ENCODE results near the gene GFPT2. TPM values are rescaled to one million over a fixed set of nuclear protein-coding genes. Genes with fewer than 3 reads are reported as not detected.

GFPT2 gene
- total and polyA plus RNA-seq, 2 of the 4 experiments (the other 2 are of a cell fraction): 20.3 to 20.8 TPM

GRCh38 chr5:180303226-180304015, 49.7 kb downstream of the GFPT2 start (continued):
- TF ChIP-seq, protein P1, sequence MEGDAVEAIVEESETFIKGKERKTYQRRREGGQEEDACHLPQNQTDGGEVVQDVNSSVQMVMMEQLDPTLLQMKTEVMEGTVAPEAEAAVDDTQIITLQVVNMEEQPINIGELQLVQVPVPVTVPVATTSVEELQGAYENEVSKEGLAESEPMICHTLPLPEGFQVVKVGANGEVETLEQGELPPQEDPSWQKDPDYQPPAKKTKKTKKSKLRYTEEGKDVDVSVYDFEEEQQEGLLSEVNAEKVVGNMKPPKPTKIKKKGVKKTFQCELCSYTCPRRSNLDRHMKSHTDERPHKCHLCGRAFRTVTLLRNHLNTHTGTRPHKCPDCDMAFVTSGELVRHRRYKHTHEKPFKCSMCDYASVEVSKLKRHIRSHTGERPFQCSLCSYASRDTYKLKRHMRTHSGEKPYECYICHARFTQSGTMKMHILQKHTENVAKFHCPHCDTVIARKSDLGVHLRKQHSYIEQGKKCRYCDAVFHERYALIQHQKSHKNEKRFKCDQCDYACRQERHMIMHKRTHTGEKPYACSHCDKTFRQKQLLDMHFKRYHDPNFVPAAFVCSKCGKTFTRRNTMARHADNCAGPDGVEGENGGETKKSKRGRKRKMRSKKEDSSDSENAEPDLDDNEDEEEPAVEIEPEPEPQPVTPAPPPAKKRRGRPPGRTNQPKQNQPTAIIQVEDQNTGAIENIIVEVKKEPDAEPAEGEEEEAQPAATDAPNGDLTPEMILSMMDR (conservative IDR thresholded peaks at IDR 0.05; ENCODE audit: low read depth, low read length): no peak

GRCh38 chr5:180302256-180302655, 50.9 kb downstream of the GFPT2 start:
- in situ Hi-C loops (cut with MboI; ENCODE audit: low sequenced_read_pairs): no loop called here
- POLR2A ChIA-PET (ENCODE audit: unreplicated experiment): no interaction called here

More at GRCh38 chr5:180302256-180302655, 50.9 kb downstream of the GFPT2 start:
- H3K56ac ChIP-seq (ENCODE audit: extremely low read depth, insufficient read depth, low read length): no peak overlapping the region
- H2BK120ac ChIP-seq (ENCODE audit: low read depth, low read length): no peak overlapping the region
- no peak overlapping the region for H3K9ac ChIP-seq (ENCODE audit: low read depth, low read length)
- CTCF ChIA-PET: interaction anchor here (0.9 to 1.8 kb wide), 2 partner anchors 12 to 27 kb away, joined by 4 to 8 read pairs; no protein-coding TSS in a partner anchor
- H3K4ac ChIP-seq (ENCODE audit: low read depth, low read length): no peak overlapping the region
- no peak overlapping the region for H2AK9ac ChIP-seq (replicated peaks; ENCODE audit: low read depth, low read length, poor library complexity)
- H3K23ac ChIP-seq (ENCODE audit: low read depth, low read length): no peak overlapping the region
- peaks cover 9% of the 10 kb centered on the region; the same call in 1 of the 2 replicates for H3K9me1 ChIP-seq (ENCODE audit: insufficient read depth, low read length)
- H2BK5ac ChIP-seq (ENCODE audit: low read depth, low read length, poor library complexity, severe bottlenecking): no peak overlapping the region
- no TSS peak for BruUV-seq (replicated peaks)
- no peaks in the 10 kb centered on the region for H3K79me1 ChIP-seq (ENCODE audit: low read depth in 1 of 2, low read length in 2 of 2)
- WGBS, 2 experiments (ENCODE audit: extremely low coverage in 2 of 2, insufficient read length in 1 of 2): 89% methylated on average over 3 of the region's 10 CpGs; no CpG with 5 or more reads in 1 of the 2 experiments
- H4K8ac ChIP-seq (ENCODE audit: low read depth in 2 of 2, low read length in 2 of 2): no peak overlapping the region
- no peak overlapping the region for H2BK15ac ChIP-seq (ENCODE audit: low read depth, low read length)
- no peaks in the 10 kb centered on the region for H3K4me1 ChIP-seq (ENCODE audit: control insufficient read depth, insufficient read depth, low read length)
- no peak for DNase-seq
- intact Hi-C loops (cut with micrococcal nuclease): no loop called here
- no peaks in the 10 kb centered on the region for H3K9me3 ChIP-seq (ENCODE audit: control insufficient read depth, insufficient read depth, low read length)
- peaks cover 18% of the 10 kb centered on the region for H3K36me3 ChIP-seq (ENCODE audit: control insufficient read depth, insufficient read depth, low read length)
- dilution Hi-C loops (cut with HindIII; ENCODE audit: low sequenced_read_pairs, unreplicated experiment): no loop called here
- no peak for ATAC-seq (ENCODE audit: low read depth)
- no peak overlapping the region for H4K5ac ChIP-seq (ENCODE audit: low read depth, low read length)
- H3K27me3 ChIP-seq (ENCODE audit: control insufficient read depth, insufficient read depth, low read length): no peaks in the 10 kb centered on the region
- no peak overlapping the region for H3K4me2 ChIP-seq (ENCODE audit: low read depth, low read length)
- no peaks in the 10 kb centered on the region for H4K20me1 ChIP-seq (ENCODE audit: insufficient read depth, low read length)
- H2AFZ ChIP-seq (replicated peaks; ENCODE audit: low read length, poor library complexity): no peak overlapping the region
- no peak overlapping the region for H2BK20ac ChIP-seq (ENCODE audit: low read depth, low read length)
- no peak overlapping the region for H4K91ac ChIP-seq (ENCODE audit: insufficient read depth, low read depth, low read length)
- TF ChIP-seq MAFK (IDR thresholded peaks at IDR 0.05; ENCODE audit: low read depth, low read length): no peak
- no peak for TF ChIP-seq POLR2A (IDR thresholded peaks at IDR 0.05; ENCODE audit: low read depth, low read length)
- no peak for TF ChIP-seq SMC3 (IDR thresholded peaks at IDR 0.05; ENCODE audit: low read depth, low read length)
- no peak for TF ChIP-seq NFE2L2 (IDR thresholded peaks at IDR 0.05; ENCODE audit: low read depth, low read length)
- no peak for TF ChIP-seq CEBPB (IDR thresholded peaks at IDR 0.05; ENCODE audit: low read depth, low read length)
- TF ChIP-seq CHD1 (IDR thresholded peaks at IDR 0.05; ENCODE audit: low read depth, low read length): no peak
- TF ChIP-seq MAZ (IDR thresholded peaks at IDR 0.05; ENCODE audit: borderline replicate concordance, low read depth, low read length): no peak
- no peak for TF ChIP-seq RAD21 (IDR thresholded peaks at IDR 0.05; ENCODE audit: low read length)
- no peak for TF ChIP-seq RFX5 (IDR thresholded peaks at IDR 0.05; ENCODE audit: low read depth, low read length)
- TF ChIP-seq USF2 (IDR thresholded peaks at IDR 0.05; ENCODE audit: low read depth, low read length): no peak
- no peak for TF ChIP-seq RCOR1 (IDR thresholded peaks at IDR 0.05; ENCODE audit: insufficient replicate concordance, low read length)
- TF ChIP-seq ELK1 (IDR thresholded peaks at IDR 0.05; ENCODE audit: borderline replicate concordance, low read depth, low read length): no peak
- H3K4me3 ChIP-seq (ENCODE audit: insufficient read depth, low read depth, low read length): no peak overlapping the region
- H3K18ac ChIP-seq (ENCODE audit: low read depth, low read length): no peak overlapping the region
- no peak overlapping the region for H3K27ac ChIP-seq (ENCODE audit: insufficient read depth, low read length)
- no peak overlapping the region for H3K14ac ChIP-seq (replicated peaks; ENCODE audit: low read depth, low read length)
- no peak overlapping the region for H2AK5ac ChIP-seq (ENCODE audit: low read depth, low read length)

Measured in IMR-90 (cell line).